SKM-1 (cell line): ENCODE results near the gene RTRAF.
A peak's percentile ranks its signal among the peaks of the same experiment; 100 is the strongest.

ENCODE experiments used
- DNase-seq: peaks from one replicate; lab custom pipeline; 2025; ENCODE audit not compliant: unreplicated experiment; lab: John Stamatoyannopoulos, UW

The RTRAF gene

DNA sequence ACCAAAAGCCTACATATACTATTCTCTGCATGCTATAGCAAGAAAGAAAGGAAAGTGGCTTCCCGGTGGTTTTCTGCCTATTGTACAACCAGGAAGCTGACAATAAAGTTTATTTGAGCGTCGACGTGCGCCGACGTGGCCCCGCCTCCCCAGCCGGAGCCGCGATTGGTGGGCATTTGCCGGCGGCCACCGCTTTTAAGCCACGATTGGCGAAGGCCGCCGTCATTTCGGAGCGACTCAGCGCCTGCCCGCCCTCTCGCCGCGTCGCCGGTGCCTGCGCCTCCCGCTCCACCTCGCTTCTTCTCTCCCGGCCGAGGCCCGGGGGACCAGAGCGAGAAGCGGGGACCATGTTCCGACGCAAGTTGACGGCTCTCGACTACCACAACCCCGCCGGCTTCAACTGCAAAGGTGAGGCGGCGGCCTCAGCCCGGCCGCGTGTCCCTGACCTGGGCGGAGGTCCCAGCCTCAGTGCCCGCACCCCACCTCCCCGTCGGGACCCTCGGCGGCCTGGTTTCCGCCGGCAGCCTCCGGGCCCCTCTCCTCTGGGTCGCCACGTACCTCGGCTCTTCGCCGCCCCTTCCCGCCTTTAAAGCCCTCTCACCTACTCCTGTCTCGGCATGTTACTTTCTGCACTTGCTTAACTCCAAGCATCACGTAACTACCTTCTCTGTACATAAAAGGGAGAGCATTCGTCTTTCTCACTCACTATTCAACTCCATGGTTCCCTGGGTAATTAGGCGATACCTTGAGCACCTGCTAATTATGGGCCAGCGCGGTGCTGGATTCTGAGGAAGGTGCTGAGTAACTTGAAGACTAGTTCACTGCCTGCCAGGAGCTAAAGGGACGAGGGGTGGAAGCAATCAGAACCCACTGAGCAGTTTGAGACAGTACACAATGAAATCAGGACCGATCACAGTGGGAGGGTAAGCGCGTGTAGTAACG, at the start of gene RTRAF:
Gene RTRAF (plus strand): TSS at position 254 of the 942 bp plus-strand sequence. CDS start 94 bp downstream, at position 348.
- DNase-seq, result peak; percentile 28

DNA sequence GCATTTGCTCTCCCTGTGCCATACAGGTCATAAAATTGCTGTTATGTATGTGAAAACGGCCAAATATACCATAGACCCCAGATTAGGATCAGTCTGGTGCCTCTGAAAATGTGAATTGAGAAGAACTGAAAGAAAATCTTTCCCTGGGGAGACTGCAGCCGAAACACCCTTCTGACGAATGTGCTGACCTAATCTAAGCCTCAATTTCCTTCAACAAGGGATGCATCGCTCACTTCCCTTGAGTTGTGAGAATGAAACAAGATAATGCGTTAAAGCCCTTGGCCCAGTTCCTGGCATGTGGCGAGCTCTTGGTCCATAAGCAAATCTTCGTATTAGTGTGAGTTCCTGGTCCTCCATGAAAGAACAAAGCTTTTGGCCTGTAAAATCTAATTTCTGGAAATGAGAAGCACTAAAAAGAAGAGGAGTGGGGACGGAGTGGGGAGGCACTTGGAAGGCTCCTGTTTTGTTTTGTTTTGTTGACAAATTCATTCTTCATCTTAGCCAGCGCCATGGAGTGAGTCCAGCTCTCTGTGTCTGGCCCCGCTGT, 49.5 kb upstream of the RTRAF start:
- no peak for DNase-seq

DNA sequence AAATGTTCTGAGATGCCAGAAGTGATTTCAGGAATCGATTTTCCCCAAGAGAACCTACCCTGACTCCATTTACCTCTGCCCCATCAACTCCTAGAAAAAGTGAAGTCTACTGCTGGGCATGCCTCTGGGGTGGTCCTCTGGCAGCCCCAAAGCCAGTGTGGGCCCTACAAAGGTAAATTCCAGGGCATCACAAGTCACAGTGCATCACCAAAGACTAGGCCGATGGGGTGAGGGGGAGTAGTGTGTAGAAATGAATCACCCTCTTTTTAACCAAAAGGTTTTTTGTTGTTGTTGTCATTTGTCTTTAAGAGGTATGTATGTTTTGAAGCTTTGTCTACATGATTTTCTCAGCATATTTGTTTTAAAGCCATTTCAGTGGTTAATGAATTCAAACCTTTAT, 46.4 kb upstream of the RTRAF start:
- no peak for DNase-seq

DNA sequence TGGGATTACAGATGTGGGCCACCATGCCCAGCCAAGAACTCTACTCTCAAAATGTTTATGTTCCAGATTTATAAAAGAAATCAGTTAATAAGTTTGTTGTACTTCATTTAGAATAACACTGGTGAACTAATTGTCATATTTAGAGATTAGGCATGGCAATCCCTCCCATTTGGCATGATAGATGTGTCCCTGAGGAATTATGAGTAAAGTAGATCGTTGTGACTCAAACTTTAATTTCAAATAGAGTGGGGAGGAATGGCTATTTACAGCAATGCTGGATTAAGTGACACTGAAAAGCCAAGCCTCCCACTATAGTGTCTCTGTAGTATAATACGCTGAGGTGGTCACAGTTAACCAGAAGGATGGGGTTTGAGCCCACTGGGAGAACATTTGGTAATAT, 39.3 kb upstream of the RTRAF start:
- DNase-seq, result no peak

DNA sequence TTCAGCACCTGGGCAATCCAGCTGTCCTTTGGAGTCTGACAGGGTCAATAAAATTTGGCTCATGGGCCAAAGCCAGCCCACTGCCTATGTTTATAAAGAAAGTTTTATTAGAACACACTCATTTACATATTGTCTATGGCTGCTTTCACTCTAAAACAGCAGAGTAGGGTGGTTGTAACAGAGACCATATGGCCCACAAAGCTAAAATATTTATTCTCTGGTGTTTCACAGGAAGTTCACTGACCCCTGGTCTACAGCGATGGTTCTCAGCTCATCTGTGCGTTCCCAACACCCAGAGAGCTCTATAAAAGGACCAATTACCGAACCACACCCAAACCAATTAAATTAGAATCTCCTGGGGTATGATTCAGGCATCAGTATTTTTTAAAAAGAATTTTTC, 37.7 kb upstream of the RTRAF start:
- no peak for DNase-seq

DNA sequence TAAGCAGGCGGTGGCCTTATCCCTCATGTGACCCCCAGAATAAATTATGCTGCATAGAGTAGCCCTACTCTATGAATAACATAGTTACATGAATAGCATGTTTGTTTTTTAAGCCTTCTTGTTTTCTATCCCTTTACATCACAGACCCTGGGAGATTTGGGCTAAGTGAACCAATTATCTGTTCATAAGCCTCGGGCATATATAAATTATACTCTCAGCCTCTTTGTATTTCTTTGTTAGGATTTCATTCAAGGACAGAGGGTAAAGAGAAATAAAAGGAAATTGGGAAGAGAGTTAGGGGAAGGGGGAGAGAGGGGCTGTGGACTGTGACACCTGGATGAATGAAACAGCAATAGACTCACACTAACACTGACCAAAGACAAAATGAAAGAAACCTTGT, 35.3 kb upstream of the RTRAF start:
- DNase-seq, result no peak

DNA sequence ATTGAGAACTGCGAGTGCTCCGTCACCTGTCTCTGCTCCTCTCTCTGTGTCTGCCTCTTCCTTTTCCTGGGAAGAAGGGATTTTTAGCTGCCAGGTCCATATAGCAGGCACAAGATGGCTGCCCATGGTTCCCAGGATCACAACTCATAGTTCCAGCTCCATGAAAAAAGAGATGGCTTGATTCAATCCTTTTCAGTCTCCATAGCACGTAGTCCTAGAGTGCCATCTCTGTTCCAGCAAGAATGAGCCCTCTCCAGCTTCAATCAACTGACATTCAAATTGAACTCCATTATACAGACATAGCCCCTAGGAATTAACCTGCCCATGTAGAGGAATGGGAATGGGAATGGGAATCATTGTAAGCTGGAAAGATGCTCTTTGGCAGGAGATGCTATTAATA, 34.7 kb upstream of the RTRAF start:
- no peak for DNase-seq

DNA sequence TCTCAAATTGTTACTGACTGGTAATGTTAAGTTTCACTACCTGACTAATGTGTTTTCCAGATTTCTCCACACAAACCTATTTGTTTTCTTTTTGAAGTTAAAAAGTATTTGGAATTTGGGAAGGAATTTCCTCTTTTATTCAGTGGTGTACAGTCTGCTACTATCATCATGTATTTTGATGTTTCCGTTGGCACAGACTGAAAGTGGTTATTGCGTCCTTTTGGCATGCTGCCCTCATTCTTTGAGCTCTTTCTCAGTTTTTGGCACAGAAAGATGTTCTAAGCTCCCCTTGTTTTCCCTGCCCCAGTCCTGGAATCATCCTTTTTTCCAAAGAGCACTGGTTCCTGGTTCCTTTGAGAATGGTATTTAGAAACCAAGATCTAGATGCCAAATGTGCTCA, 31.4 kb upstream of the RTRAF start:
- no peak for DNase-seq

DNA sequence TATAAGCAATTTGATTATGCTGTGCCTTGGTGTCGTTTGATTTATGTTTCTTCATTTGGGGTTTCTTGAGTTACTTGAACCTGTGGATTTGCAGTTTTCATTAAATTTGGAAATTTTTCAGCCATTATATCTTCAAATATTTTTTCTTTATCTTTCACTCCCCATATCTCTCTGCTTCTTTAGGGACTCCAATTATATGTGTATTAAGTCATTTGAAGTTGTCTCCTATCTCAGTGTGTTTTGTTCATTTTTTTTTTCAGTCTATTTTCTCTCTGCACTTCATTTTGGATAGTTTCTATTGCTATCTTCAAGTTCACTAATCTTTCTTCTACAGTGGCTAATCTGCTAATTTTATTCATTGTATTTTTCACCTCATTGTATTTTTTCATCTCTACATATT, 29.4 kb upstream of the RTRAF start:
- no peak for DNase-seq

DNA sequence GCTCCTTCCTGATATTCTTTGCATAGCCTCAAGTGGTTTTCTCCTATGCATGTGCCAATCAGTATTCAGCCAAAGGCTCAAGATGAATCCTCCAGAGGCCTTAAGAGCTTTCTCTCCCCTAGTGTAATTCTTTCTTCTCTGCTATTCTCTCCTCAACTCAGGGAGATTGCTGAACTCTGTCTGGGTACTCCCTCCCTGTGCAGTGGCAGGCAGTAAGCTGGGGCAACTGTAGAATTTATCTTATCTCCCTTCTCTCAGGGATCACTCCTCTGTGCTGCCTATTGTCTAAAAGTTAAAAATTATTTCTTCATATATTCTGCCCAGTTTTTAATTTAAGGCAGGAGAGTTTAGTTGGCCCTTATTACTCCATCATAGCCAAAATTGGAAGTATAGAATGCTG, 28.5 kb upstream of the RTRAF start:
- no peak for DNase-seq

DNA sequence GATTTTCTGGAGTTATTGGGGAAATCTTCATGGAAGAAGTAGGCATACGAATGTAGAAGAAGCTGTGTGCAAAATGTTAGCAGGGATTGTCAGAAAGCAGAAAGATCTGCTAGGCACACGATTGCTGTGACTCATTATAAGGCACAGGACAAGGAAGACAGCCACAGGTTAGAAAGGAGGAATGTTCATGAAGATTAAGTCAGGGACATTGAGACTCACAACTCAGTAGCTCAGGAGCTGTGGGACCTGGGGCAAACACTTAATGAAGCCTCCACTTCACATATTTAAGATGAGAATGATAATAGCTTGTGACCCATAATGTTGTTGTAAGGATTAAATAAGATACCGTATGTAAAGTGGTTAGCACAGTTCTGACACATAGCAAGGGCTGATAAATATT, 26.6 kb upstream of the RTRAF start:
- no peak for DNase-seq

DNA sequence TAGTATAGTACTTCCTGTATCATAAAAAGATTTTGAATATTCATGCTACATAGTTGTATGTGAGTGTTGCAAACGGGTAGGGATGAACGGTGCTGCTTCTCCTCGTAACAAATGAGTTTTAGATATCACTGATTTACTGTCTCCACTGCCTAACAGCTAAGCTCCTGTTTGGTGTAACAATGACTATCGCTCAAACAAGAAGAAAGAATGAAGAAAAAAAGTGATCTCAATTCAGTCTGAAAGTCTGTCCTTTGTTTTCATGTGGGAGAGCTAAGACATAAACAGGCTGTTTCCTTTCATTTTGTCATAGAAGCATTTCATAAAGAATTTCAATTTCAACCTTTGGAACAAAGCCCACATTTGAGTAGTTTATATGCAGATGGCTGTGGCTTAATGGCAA, 26.1 kb upstream of the RTRAF start:
- no peak for DNase-seq

DNA sequence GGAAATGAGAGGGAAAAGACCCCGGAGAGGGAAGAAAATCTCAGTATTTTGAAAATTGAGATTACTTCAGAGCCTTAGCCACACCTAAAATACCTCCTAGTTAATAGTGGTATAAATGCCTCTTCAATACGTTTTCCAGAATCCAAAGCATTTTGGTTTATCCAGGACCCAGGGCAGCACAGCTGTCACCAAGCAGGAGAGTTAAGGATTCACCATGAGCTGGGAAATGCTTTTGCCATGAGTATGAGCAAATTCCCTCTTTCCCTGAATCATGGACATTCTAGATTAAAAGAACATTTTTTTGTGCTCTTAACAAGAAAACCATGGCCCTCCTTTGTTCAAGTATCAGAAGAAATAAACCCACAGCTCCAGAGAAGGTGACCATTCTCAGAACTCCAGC, 21.8 kb upstream of the RTRAF start:
- no peak for DNase-seq

DNA sequence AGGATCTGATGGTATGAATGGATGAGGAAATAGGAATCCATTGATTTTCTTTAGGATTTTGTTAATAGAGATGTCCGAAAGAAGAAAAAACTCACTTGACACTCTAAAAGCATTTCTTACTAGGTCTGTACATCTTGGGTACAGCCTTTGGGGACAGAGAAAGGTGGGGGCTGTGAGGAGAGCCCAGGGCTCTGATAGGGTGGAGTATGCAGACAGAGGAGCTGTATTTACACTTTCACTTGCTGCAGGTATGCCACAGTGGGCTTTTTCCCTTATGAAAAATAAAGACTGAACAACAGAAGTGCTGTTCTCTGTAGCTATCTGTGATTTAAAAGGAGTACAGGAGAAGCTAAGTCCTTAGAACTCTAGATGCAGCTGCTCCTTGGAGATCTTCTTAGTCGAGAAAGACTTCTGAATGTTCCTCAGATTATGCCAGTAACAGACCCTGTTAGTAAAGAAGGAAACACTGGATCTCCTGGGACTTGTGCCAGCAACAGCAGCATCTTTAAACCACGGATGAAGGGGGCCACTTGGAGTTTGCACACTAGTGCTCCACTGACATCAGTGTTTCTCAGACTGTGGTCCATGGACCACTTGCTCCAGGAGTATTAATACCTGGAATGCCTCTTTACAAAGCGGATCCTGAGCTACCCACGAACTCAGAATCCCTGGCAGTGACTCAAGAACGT, 19.4 kb upstream of the RTRAF start:
- no peak for DNase-seq

DNA sequence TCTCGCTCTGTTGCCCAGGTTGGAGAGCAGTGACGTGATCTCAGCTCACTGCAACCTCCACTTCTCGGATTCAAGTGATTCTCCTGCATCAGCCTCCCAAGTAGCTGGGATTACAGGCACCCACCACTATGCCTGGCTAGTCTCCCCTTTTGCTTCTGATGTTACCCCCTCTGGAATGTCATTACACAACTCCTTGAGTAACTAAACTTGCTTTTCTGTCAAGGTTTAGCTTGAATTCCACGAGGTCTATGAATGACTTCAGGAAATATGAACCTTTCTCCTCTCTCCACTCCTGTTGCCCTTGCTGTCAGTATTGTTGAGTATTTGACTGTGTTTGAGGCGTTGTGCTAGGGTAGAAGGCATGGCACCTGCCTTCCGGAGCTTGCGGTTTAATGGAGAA, 16.8 kb upstream of the RTRAF start:
- no peak for DNase-seq

DNA sequence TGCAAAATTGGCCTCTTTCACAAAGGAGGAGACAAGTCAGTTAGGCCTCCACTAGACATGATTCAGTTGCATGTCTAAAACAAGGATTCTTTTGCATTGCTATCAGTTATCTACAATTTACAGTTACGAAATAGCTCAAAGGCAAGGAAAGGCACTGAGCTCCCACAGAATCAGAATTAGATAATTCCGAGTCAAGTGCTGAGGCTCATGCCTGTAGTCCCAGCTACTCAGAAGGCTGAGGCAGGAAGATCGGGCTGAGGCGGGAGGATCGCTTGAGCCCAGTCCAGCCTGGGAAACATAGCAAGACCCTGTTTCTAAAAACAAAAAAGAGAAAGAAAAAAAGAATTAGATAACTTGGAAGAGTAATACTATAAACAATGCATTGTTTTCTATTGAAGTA, 12.3 kb upstream of the RTRAF start:
- no peak for DNase-seq

DNA sequence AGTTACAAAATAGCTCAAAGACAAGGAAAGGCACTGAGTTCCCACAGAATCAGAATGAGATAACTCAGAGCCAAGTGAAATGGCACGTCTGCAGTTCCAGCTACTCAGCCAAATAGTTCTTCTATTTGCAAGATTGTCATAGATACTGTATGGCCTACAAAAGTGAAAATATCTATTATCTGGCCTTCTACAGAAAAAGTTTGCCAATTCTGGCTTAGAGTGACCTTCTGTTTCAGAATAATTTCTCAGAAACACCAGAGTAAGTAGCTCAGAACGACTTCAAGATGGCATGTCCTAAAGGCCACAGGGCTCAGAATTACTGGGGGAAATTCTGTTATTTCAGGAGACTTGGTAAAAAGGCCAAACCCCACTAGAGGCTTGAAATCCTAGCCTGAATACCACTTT, 10.7 kb upstream of the RTRAF start:
- no peak for DNase-seq

DNA sequence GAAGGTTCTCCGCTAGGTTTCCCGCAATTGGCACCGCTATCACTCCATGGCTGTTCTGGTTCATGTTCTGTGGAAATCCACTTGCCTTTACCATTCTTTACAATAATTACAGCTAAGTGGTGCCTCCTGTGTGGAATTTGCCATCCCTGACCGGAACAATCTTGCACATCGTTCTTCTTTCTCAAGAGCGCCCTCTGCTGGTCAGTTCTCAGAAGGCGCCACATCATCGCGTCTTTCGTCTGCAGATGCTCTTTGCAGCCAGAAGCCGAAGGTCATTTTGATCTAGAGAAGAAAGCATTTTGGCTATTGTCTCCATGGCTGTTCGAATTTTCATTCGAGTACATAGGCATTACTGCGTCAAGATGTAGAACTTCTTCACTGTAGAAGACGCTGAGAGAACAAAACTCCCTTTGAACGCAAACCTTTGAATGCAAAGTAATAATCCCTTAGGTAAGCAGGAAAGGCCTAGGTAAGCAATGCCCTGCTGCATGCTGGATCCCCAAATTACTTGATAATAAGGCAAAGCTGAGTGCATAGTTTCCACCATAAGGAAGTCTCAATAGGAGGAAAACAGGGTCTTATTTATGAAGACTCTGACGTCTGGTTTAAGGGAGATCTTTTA, 10.1 kb upstream of the RTRAF start:
- peak; percentile 5 for DNase-seq

DNA sequence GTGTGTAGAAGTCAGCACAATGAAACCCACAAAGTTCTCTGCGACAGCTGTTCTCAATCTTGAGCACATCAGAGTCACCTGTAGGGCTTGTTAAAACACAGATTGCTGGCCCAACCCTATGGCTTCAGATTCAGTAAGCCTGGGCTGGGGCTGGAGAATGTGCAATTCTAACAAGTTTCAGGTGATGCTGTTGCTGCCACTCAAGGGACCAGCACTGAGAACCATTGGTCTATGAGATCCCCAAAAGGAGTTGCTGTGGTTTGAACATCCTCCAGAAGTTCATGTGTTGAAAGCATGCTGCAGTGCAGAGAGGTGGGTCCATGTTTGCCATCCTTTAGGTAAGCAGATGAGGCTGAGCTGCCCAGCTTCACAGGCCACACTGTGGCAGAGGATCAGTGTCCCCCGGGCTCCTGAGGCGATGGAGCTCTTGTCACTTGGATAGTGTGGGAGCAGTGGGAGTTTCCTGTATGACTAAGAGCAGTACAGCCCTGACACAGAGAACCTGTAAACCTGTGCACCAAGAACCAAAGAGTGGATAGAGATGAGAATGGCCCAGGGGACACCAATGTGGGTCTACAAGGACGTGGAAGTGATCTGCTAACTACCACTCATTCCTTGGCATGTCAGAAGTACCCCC, 8.0 kb upstream of the RTRAF start:
- DNase-seq, result no peak

DNA sequence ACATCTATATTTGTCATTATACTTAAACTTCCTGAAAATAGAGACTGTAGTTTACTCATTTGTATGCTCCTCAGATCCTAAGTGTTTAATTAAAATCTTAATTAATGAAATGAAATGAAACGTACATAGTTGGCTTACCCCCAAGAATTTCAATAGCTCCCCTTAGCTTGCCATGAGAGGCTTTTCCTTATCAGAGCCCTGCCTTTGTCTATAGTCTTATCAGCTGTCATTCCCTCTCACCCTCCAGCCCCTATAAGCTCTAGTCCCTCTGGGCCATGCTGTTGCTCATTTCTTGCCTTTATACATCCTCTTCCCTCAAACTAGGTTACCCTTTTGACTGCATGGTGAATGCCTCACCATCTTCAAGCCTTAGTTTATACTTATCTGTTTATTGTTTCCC, 1.1 kb upstream of the RTRAF start:
- DNase-seq, result no peak

DNA sequence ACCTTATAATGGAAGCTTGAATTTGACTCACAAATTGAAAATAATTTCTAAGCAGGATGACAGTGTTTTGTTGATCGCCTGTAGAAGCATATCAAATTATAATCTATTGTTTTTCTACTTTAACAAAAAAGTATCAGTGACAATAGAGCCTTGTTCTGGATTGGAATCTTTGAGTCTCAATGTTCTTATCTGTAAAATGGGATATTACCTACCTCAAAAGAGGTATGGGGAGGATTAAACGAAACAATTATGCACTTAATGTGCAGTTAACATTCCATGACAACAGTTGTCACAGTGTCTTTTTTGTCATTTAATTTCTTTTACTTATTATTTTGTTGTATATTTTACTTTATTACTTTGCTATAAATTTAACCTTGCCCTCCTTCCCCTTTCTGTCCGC, 1.1 kb downstream of the RTRAF start:
- no peak for DNase-seq
